NT2/D1 (cell line): ENCODE measurements around the gene FHAD1.

ENCODE experiments used
- DNase-seq: peaks from one replicate; pipeline ENCODE4 v3.0.0-alpha.2; 2011; ENCODE audit warnings: low read depth, low spot score
- H3K27me3 ChIP-seq: 2 replicates; pipeline ENCODE4 v1.6.0; 2011; ENCODE audit warnings: mild to moderate bottlenecking; ENCODE audit not compliant: insufficient read length, insufficient read depth
- H3K36me3 ChIP-seq: 2 replicates; pipeline ENCODE4 v1.6.1; 2011; ENCODE audit warnings: mild to moderate bottlenecking, low read length, mixed read lengths; ENCODE audit not compliant: insufficient read depth, insufficient read length
- H3K4me1 ChIP-seq: 2 replicates; pipeline ENCODE4 v1.5.1; 2011; ENCODE audit not compliant: insufficient read depth, insufficient read length
- H3K4me3 ChIP-seq: 2 replicates; pipeline ENCODE4 v1.5.1; 2011; ENCODE audit warnings: low read depth; ENCODE audit not compliant: insufficient read length
- H3K9ac ChIP-seq: 2 replicates; pipeline ENCODE4 v1.6.0; 2011; ENCODE audit warnings: low read depth; ENCODE audit not compliant: insufficient read length
- H3K9me3 ChIP-seq: 2 replicates; pipeline ENCODE4 v1.5.1; 2011; ENCODE audit warnings: mild to moderate bottlenecking, low read length; ENCODE audit not compliant: insufficient read depth
- SUZ12 ChIP-seq: IDR thresholded peaks from 2 replicates; pipeline ENCODE4 v1.6.1; 2011; ENCODE audit not compliant: insufficient read length, insufficient read depth; ENCODE audit errors: extremely low read depth
- YY1 ChIP-seq: IDR thresholded peaks from 2 replicates; pipeline ENCODE4 v1.6.1; 2011; ENCODE audit not compliant: insufficient read length, insufficient read depth
- ZNF274 ChIP-seq: IDR thresholded peaks from 2 replicates; pipeline ENCODE4 v1.6.1; 2011; ENCODE audit warnings: mild to moderate bottlenecking, low read depth, low read length

The FHAD1 gene

GRCh38 chr1:15401391-15402055, 154.5 kb downstream of the FHAD1 start:
- DNase-seq, result no peak
- Histone ChIP-seq H3K9ac (no peak overlapping the region), H3K4me3 (no peak overlapping the region), H3K36me3 (no peaks in the 10 kb centered on the region), H3K27me3 (no peaks in the 10 kb centered on the region), H3K9me3 (peaks cover 16% of the 10 kb centered on the region), H3K4me1 (no peaks in the 10 kb centered on the region)
- TF ChIP-seq SUZ12 (no peak), ZNF274 (no peak), YY1 (no peak)

GRCh38 chr1:15402809-15403450, 155.9 kb downstream of the FHAD1 start:
- TF ChIP-seq YY1 (no peak), ZNF274 (no peak), SUZ12 (no peak)
- H3K4me3 ChIP-seq, result no peak overlapping the region
- H3K9ac ChIP-seq, result no peak overlapping the region
- DNase-seq, result no peak
- peaks cover 3% of the 10 kb centered on the region for H3K27me3 ChIP-seq
- peaks cover 16% of the 10 kb centered on the region for H3K9me3 ChIP-seq
- no peaks in the 10 kb centered on the region for H3K36me3 ChIP-seq
- no peaks in the 10 kb centered on the region for H3K4me1 ChIP-seq

- Histone ChIP-seq H3K9me3 (peaks cover 16% of the 10 kb centered on the region), H3K4me3 (no peak overlapping the region), H3K36me3 (no peaks in the 10 kb centered on the region), H3K27me3 (peaks cover 12% of the 10 kb centered on the region), H3K4me1 (peaks cover 2% of the 10 kb centered on the region), H3K9ac (no peak overlapping the region)
- TF ChIP-seq YY1 (no peak), SUZ12 (no peak), ZNF274 (no peak)
- no peak for DNase-seq
These were observed 157.0 kb downstream of the FHAD1 start for GRCh38 chr1:15403962-15404580.

GRCh38 chr1:15405106-15405850, 158.3 kb downstream of the FHAD1 start:
- H3K4me1 ChIP-seq, result peaks cover 2% of the 10 kb centered on the region
- H3K27me3 ChIP-seq, result peaks cover 16% of the 10 kb centered on the region
- no peak overlapping the region for H3K4me3 ChIP-seq
- peaks cover 4% of the 10 kb centered on the region; the same call in 1 of the 2 replicates for H3K9me3 ChIP-seq
- no peak for TF ChIP-seq ZNF274
- TF ChIP-seq SUZ12, result no peak
- TF ChIP-seq YY1, result no peak
- H3K36me3 ChIP-seq, result no peaks in the 10 kb centered on the region
- no peak for DNase-seq
- H3K9ac ChIP-seq, result no peak overlapping the region

GRCh38 chr1:15406614-15407559, 159.9 kb downstream of the FHAD1 start:
- H3K9me3 ChIP-seq, result no peaks in the 10 kb centered on the region
- TF ChIP-seq ZNF274, result no peak
- no peak for TF ChIP-seq YY1
- TF ChIP-seq SUZ12, result no peak
- no peak for DNase-seq
- H3K36me3 ChIP-seq, result no peaks in the 10 kb centered on the region
- H3K9ac ChIP-seq, result no peak overlapping the region
- no peak overlapping the region for H3K4me3 ChIP-seq
- peaks cover 22% of the 10 kb centered on the region for H3K27me3 ChIP-seq
- peaks cover 10% of the 10 kb centered on the region for H3K4me1 ChIP-seq

GRCh38 chr1:15407580-15407979, 160.6 kb downstream of the FHAD1 start:
- Histone ChIP-seq H3K9ac (no peak overlapping the region), H3K9me3 (no peaks in the 10 kb centered on the region), H3K4me3 (no peak overlapping the region), H3K27me3 (peaks cover 22% of the 10 kb centered on the region), H3K36me3 (no peaks in the 10 kb centered on the region), H3K4me1 (peaks cover 10% of the 10 kb centered on the region)
- no peak for DNase-seq
- TF ChIP-seq ZNF274, result no peak
- no peak for TF ChIP-seq SUZ12
- no peak for TF ChIP-seq YY1
